WERI-Rb-1 (cell line): Measurements from ENCODE around the gene RAB40A.

Experiments used
- DNase-seq: peaks from one replicate; pipeline ENCODE4 v3.0.0-alpha.2; 2020
- H3K27ac ChIP-seq: fragments of 250-450 bp; sonication (Bioruptor Pico); 2 replicates; pipeline ENCODE4 v1.5.1; 2020; ENCODE audit warnings: mild to moderate bottlenecking, moderate library complexity
- H3K27me3 ChIP-seq: fragments of 250-450 bp; sonication (Bioruptor Pico); 2 replicates; pipeline ENCODE4 v1.5.1; 2021; ENCODE audit warnings: mild to moderate bottlenecking, low read depth, moderate library complexity; ENCODE audit not compliant: insufficient read depth, severe bottlenecking
- H3K36me3 ChIP-seq: fragments of 250-450 bp; sonication (Bioruptor Pico); 2 replicates; pipeline ENCODE4 v1.5.1; 2020; ENCODE audit warnings: mild to moderate bottlenecking, moderate library complexity
- H3K4me3 ChIP-seq: 2 replicates; pipeline ENCODE4 v1.5.1; 2011; ENCODE audit warnings: low read depth, mild to moderate bottlenecking, control low read depth, low read length
- H3K9me3 ChIP-seq: fragments of 250-450 bp; sonication (Bioruptor Pico); 2 replicates; pipeline ENCODE4 v1.5.1; 2021; ENCODE audit warnings: mild to moderate bottlenecking, moderate library complexity; ENCODE audit not compliant: severe bottlenecking
- CTCF ChIP-seq: IDR thresholded peaks from 2 replicates; pipeline ENCODE4 v1.5.1; 2011; ENCODE audit warnings: low read depth, mild to moderate bottlenecking, control low read depth, inconsistent platforms, low read length

Gene RAB40A

GRCh38 chrX:103533511-103534216, 14.4 kb upstream of the RAB40A start:
- no peak overlapping the region for H3K27ac ChIP-seq
- H3K36me3 ChIP-seq: no peaks in the 10 kb centered on the region
- peak; percentile 68 for TF ChIP-seq CTCF
- peak overlapping the region; percentile 30 for H3K4me3 ChIP-seq
- H3K27me3 ChIP-seq: peaks cover 10% of the 10 kb centered on the region
- no peaks in the 10 kb centered on the region for H3K9me3 ChIP-seq
- peak; percentile 67 for DNase-seq

- H3K27ac ChIP-seq: no peak overlapping the region
- DNase-seq: no peak
- H3K27me3 ChIP-seq: peaks cover 10% of the 10 kb centered on the region
- H3K36me3 ChIP-seq: no peaks in the 10 kb centered on the region
- no peak overlapping the region for H3K4me3 ChIP-seq
- no peak for TF ChIP-seq CTCF
- H3K9me3 ChIP-seq: no peaks in the 10 kb centered on the region
These were observed 11.7 kb upstream of the RAB40A start for GRCh38 chrX:103531002-103531401.

GRCh38 chrX:103530545-103530944, 11.3 kb upstream of the RAB40A start:
- no peak for TF ChIP-seq CTCF
- Histone ChIP-seq H3K27ac (no peak overlapping the region), H3K9me3 (no peaks in the 10 kb centered on the region), H3K4me3 (no peak overlapping the region), H3K36me3 (no peaks in the 10 kb centered on the region), H3K27me3 (peaks cover 10% of the 10 kb centered on the region)
- DNase-seq: no peak

DNA sequence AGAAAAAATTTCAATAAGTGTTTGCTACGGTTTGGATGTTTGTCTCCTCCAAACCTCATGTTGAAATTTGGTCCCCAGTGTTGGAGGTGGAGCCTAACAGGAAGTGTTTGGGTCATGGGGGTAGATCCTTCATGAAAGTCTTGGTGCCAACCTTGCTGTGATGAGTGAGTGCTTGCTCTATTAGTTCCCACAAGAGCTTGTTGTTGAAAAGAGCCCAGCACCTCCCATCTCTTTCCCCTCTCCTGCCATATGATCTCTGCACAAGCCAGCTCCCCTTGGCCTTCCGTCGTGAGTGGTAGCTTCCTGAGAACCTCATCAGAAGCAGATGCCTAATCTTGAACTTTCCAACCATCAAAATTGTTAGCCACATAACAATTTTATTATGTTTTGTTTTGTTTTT, 10.3 kb upstream of the RAB40A start:
- peaks cover 7% of the 10 kb centered on the region for H3K27me3 ChIP-seq
- no peak for TF ChIP-seq CTCF
- no peak for DNase-seq
- no peaks in the 10 kb centered on the region for H3K9me3 ChIP-seq
- H3K27ac ChIP-seq: no peak overlapping the region
- no peaks in the 10 kb centered on the region for H3K36me3 ChIP-seq
- no peak overlapping the region for H3K4me3 ChIP-seq

DNA sequence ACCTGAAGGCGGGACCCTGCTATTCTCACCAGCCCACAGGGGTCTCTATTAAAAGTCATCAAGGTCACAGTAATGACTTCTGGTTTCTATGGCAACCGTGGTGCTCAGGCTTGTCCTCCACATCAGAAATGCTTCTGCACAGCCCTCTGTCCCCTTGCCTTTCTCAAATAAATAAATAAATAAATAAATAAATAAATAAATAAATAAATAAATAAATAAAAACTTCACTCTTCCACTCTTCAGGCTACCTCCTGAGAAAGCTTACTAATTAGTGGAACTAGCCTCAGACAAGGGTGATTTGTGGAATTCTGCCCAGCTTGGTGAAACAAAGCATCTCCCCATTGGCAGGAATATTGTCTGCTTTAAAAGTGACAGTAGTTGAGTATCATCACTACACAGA, 5.5 kb upstream of the RAB40A start:
- TF ChIP-seq CTCF: no peak
- Histone ChIP-seq H3K27me3 (peaks cover 7% of the 10 kb centered on the region), H3K36me3 (no peaks in the 10 kb centered on the region), H3K9me3 (no peaks in the 10 kb centered on the region), H3K27ac (no peak overlapping the region), H3K4me3 (no peak overlapping the region)
- DNase-seq: no peak

DNA sequence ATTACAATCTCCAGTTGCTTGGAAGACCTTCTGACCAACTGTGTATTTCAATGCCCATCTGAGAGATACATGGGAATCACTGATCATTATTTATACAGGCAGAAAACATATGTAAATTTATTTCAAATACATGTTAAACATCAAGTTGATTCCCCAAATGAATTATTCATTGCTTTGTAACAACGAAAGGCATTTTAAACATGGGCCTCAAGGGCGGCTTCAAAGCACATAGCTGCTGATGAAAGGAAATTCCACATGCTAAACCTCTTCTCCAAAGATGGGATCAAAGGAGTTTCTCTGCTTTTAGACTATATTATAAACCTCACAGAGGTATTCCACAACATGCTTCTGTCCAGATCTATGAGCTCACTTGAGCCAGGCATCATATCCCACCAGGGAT, 4.3 kb upstream of the RAB40A start:
- Histone ChIP-seq H3K27me3 (peaks cover 12% of the 10 kb centered on the region), H3K4me3 (no peak overlapping the region), H3K36me3 (no peaks in the 10 kb centered on the region), H3K27ac (no peak overlapping the region), H3K9me3 (no peaks in the 10 kb centered on the region)
- no peak for TF ChIP-seq CTCF
- no peak for DNase-seq
